GM12878 (cell line): Measurements from ENCODE around the gene ORM2. TPM values are rescaled to one million over a fixed set of nuclear protein-coding genes. Genes with fewer than 3 reads are reported as not detected.
"Not testable (repeated sequence)": the region's sequence is repeated elsewhere in the genome, so short reads cannot be mapped to it uniquely, and the experiment has no call there.

Experiments
- ATAC-seq: fragments of 200-7000 bp; cut with Tn5 transposase; 3 replicates; pipeline ENCODE4 v1.9.1; 2020; ENCODE audit warnings: mild to moderate bottlenecking, moderate library complexity
- BruUV-seq: library from RNA; stranded (reverse); fragments of 400-500 nt; replicated peaks from 2 replicates; lab custom pipeline; 2021; lab: Mats Ljungman, UMichigan
- CTCF ChIA-PET: fragments of 300-600 bp; sonication (Branson Sonifier 250); formaldehyde crosslinking; extraction: SDS; loops from one replicate; lab custom pipeline; 2021; ENCODE audit warnings: inconsistent platforms; lab: Yijun Ruan, JAX
- POLR2A ChIA-PET: fragments of 350-600 bp; formaldehyde crosslinking; extraction: SDS; loops from one replicate; lab custom pipeline; 2021; ENCODE audit warnings: inconsistent platforms; lab: Charles Lee
- RAD21 ChIA-PET: fragments of 300-600 bp; sonication (Branson Sonifier 250); formaldehyde crosslinking; loops from one replicate; lab custom pipeline; 2023; ENCODE audit warnings: antibody characterized with exemption; ENCODE audit not compliant: unreplicated experiment; lab: Charles Lee
- SMC1A ChIA-PET: fragments of 300-600 bp; sonication (Branson Sonifier 250); formaldehyde crosslinking; loops from one replicate; lab custom pipeline; 2023; ENCODE audit not compliant: unreplicated experiment, uncharacterized antibody; lab: Charles Lee
- DNase-seq: peaks from one replicate; pipeline ENCODE4 v3.0.0-alpha.2; 2011; ENCODE audit warnings: low read depth, low spot score
- FAIRE-seq: peaks from 3 replicates; lab custom pipeline; 2011; peaks lifted over from hg19 to GRCh38; lab: Jason Lieb, UNC
- H2AFZ ChIP-seq: 2 replicates; pipeline ENCODE4 v1.6.0; 2011; ENCODE audit warnings: low read depth, low read length, control low read depth; ENCODE audit not compliant: control insufficient read depth
- H3K27ac ChIP-seq: 2 replicates; pipeline ENCODE4 v1.5.1; 2011; ENCODE audit warnings: control low read depth; ENCODE audit not compliant: control insufficient read depth, insufficient read depth
- H3K27me3 ChIP-seq, 2 experiments: replicated peaks in 1 of 2; 2 replicates each; pipeline versions ENCODE4 v1.6.0 to v1.6.1; 2011; ENCODE audit warnings: low read length in 1 of 2; ENCODE audit not compliant: control insufficient read depth in 2 of 2, insufficient read depth in 2 of 2
- H3K36me3 ChIP-seq, 2 experiments: 2 replicates each; pipeline ENCODE4 v1.5.1; 2011; ENCODE audit warnings: low read length in 1 of 2; ENCODE audit not compliant: control insufficient read depth in 2 of 2, insufficient read depth in 2 of 2
- H3K4me1 ChIP-seq: 2 replicates; pipeline ENCODE4 v1.6.1; 2011; ENCODE audit warnings: mild to moderate bottlenecking, low read length, moderate library complexity, mixed read lengths; ENCODE audit not compliant: control insufficient read depth, insufficient read depth
- H3K4me2 ChIP-seq: 2 replicates; pipeline ENCODE4 v1.6.0; 2011; ENCODE audit warnings: control low read depth; ENCODE audit not compliant: control insufficient read depth, insufficient read depth
- H3K4me3 ChIP-seq: fragments of 200-600 bp; sonication (generic); 2 replicates; pipeline ENCODE4 v1.5.1; 2016
- H3K79me2 ChIP-seq: 2 replicates; pipeline ENCODE4 v1.6.0; 2011; ENCODE audit warnings: low read length; ENCODE audit not compliant: control insufficient read depth, insufficient read depth
- H3K9ac ChIP-seq: 2 replicates; pipeline ENCODE4 v1.8.0; 2011; ENCODE audit warnings: low read length, control low read depth, mixed read lengths; ENCODE audit not compliant: control insufficient read depth, insufficient read depth
- H3K9me3 ChIP-seq: replicated peaks from 3 replicates; pipeline ENCODE4 v1.5.1; 2011; ENCODE audit warnings: mild to moderate bottlenecking, low read length; ENCODE audit not compliant: control insufficient read depth, insufficient read depth
- H4K20me1 ChIP-seq: 2 replicates; pipeline ENCODE4 v1.6.0; 2011; ENCODE audit not compliant: control insufficient read depth, insufficient read depth
- EP300 ChIP-seq, 2 experiments: fragments of 150-350 bp in 1 of 2; IDR thresholded peaks; 2 replicates each; pipeline ENCODE4 v1.6.1; 2011 to 2012; ENCODE audit warnings: low read depth in 2 of 2, low read length in 2 of 2, borderline replicate concordance in 1 of 2, improper control_type of control experiment in 1 of 2, inconsistent platforms in 1 of 2; ENCODE audit not compliant: control insufficient read depth in 1 of 2
- KAT2A ChIP-seq: conservative IDR thresholded peaks from 2 replicates; pipeline ENCODE4 v1.6.1; 2011; ENCODE audit warnings: low read depth, low read length; ENCODE audit not compliant: control insufficient read depth
- NFYA ChIP-seq: IDR thresholded peaks from 2 replicates; pipeline ENCODE4 v1.6.1; 2011; ENCODE audit warnings: low read depth, mild to moderate bottlenecking, low read length, improper control_type of control experiment, borderline replicate concordance
- RELA ChIP-seq: fragments of 450-650 bp; IDR thresholded peaks from 2 replicates; pipeline ENCODE4 v1.8.0; 2014; ENCODE audit warnings: borderline replicate concordance; ENCODE audit not compliant: partially characterized antibody
- WGBS: methylation state at CpG from one replicate; pipeline ENCODE4 v1.1.6; 2016; ENCODE audit warnings: low lambda C conversion rate; ENCODE audit not compliant: insufficient replicate concordance, insufficient coverage; ENCODE audit errors: missing lambda C conversion rate; 5-methylcytosine and 5-hydroxymethylcytosine counted together
- in situ Hi-C: fragments of 300-500 bp; cut with MboI; formaldehyde crosslinking; loops from 9 replicates; pipeline ENCODE4 v1.14.3; 2018; ENCODE audit warnings: mixed read lengths
- intact Hi-C: fragments of 100-400 bp; cut with micrococcal nuclease; formaldehyde crosslinking; loops from one replicate; pipeline ENCODE4 v1.14.2; 2022; ENCODE audit not compliant: unreplicated experiment
- polyA plus RNA-seq, 11 experiments: library from polyadenylated mRNA; depleted of rRNA in 4 of 11; unstranded in 6 of 11; stranded (reverse) in 5 of 11; fragments of >200 nt; fragmentation: Nextera tagmentation in 4 of 11; fragmentation: Illumina TruSeq in 1 of 11; extraction: Ambion mirVana in 4 of 11; extraction: Trizol in 1 of 11; gene quantifications; 1 replicate in 1 of 11; 2 replicates in 10 of 11; pipeline versions ENCODE4 v1.2.1 to v1.2.3, GENCODE V29; 2011 to 2016; ENCODE audit warnings: inconsistent platforms in 2 of 11, missing spikeins in 2 of 11, low read depth in 1 of 11
- total RNA-seq, 4 experiments: library from RNA; depleted of rRNA in 3 of 4; stranded (reverse); fragments of >200 nt in 3 of 4; fragmentation: Illumina TruSeq in 1 of 4; extraction: Trizol in 1 of 4; gene quantifications; 2 replicates each; pipeline versions ENCODE4 v1.2.1 to v1.2.3, GENCODE V29; 2013 to 2021
- TF ChIP-seq, protein P1 (sequence below): fragments of 450-650 bp; IDR thresholded peaks from 2 replicates; pipeline ENCODE4 v1.6.1; 2017; ENCODE audit warnings: mild to moderate bottlenecking, low read depth, inconsistent platforms; ENCODE audit not compliant: poor library complexity, severe bottlenecking

Gene ORM2
- total and polyA plus RNA-seq, 10 of the 15 experiments (the other 5 are each of a cell fraction or from before 2014, with no cell fraction given): 0.64 TPM; not detected in 9

DNA sequence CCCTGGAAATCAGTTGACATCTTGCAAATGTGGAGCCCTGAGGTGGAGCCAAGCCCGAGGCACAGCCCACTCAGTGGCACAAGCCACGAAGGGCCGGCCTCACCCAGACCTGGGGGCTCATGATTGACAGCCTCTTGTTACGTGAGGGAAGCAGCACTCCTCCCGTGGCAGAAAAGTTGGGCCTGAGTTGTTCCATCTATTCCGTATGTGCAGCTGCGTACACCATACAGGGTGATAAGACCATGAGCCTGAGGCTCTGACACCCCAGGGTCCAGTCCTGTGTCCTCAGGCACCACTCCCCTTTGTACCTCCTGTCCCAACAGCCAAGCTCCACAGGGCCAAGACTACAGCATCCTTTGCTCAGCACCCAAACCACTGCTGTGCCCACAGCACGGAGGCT lies 1.9 kb upstream of the ORM2 start:
- WGBS: 56% methylated on average over 8 of the region's 8 CpGs
- intact Hi-C loops (no loop called here), in situ Hi-C loops (no loop called here)
- Histone ChIP-seq H3K4me1 (no peaks in the 10 kb centered on the region), H3K36me3 (no peaks in the 10 kb centered on the region), H4K20me1 (no peaks in the 10 kb centered on the region), H3K9ac (no peak overlapping the region), H3K4me3 (no peak overlapping the region), H3K9me3 (no peaks in the 10 kb centered on the region; the same call in 2 of the 3 replicates), H3K79me2 (no peaks in the 10 kb centered on the region), H2AFZ (no peak overlapping the region), H3K27me3 (no peaks in the 10 kb centered on the region), H3K4me2 (no peak overlapping the region), H3K27ac (no peak overlapping the region)
- DNase-seq (no peak), FAIRE-seq (no peak), ATAC-seq (no peak)
- ChIA-PET RAD21 (no interaction called here), SMC1A (no interaction called here), CTCF (no interaction called here), POLR2A (no interaction called here)
- TF ChIP-seq NFYA: no peak
- no peak for TF ChIP-seq KAT2A
- TF ChIP-seq, protein P1, sequence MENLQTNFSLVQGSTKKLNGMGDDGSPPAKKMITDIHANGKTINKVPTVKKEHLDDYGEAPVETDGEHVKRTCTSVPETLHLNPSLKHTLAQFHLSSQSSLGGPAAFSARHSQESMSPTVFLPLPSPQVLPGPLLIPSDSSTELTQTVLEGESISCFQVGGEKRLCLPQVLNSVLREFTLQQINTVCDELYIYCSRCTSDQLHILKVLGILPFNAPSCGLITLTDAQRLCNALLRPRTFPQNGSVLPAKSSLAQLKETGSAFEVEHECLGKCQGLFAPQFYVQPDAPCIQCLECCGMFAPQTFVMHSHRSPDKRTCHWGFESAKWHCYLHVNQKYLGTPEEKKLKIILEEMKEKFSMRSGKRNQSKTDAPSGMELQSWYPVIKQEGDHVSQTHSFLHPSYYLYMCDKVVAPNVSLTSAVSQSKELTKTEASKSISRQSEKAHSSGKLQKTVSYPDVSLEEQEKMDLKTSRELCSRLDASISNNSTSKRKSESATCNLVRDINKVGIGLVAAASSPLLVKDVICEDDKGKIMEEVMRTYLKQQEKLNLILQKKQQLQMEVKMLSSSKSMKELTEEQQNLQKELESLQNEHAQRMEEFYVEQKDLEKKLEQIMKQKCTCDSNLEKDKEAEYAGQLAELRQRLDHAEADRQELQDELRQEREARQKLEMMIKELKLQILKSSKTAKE: no peak
- TF ChIP-seq EP300 (IDR thresholded peaks at IDR 0.05; ENCODE audit: borderline replicate concordance in 1 of 2, control insufficient read depth in 1 of 2, low read depth in 2 of 2, low read length in 2 of 2): no peak
- TF ChIP-seq RELA: no peak
- no TSS peak for BruUV-seq

DNA sequence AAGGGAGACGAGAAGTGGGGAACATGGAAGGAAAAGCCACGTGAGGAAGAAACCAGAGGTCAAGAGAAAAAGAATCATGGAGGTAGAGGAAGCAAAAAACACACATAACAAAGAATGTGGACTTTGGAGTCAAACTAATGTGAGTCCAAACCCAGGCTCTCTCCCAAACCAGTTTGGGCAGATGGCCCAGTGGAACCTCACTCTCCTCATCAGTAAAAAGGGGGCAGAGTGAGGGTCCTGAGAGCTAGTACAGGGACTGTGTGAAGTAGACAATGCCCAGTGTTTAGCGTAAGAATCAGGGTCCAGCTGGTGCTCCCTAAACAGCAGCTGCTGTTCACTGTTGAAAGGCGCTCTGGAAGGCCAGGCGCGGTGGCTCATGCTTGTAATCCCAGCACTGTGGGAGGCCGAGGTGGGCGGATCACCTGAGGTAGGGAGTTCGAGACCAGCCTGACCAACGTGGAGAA lies 1.3 kb upstream of the ORM2 start:
- 57% methylated on average over 8 of the region's 10 CpGs for WGBS
- ATAC-seq, H3K27me3 ChIP-seq, H3K4me1 ChIP-seq, H4K20me1 ChIP-seq, POLR2A ChIA-PET, SMC1A ChIA-PET, FAIRE-seq, H3K27ac ChIP-seq, in situ Hi-C loops, DNase-seq, H3K9ac ChIP-seq, H3K36me3 ChIP-seq, H3K9me3 ChIP-seq, BruUV-seq, intact Hi-C loops, CTCF ChIA-PET, H3K4me2 ChIP-seq, H3K79me2 ChIP-seq, H2AFZ ChIP-seq, H3K4me3 ChIP-seq, RAD21 ChIA-PET: not testable (repeated sequence)

DNA sequence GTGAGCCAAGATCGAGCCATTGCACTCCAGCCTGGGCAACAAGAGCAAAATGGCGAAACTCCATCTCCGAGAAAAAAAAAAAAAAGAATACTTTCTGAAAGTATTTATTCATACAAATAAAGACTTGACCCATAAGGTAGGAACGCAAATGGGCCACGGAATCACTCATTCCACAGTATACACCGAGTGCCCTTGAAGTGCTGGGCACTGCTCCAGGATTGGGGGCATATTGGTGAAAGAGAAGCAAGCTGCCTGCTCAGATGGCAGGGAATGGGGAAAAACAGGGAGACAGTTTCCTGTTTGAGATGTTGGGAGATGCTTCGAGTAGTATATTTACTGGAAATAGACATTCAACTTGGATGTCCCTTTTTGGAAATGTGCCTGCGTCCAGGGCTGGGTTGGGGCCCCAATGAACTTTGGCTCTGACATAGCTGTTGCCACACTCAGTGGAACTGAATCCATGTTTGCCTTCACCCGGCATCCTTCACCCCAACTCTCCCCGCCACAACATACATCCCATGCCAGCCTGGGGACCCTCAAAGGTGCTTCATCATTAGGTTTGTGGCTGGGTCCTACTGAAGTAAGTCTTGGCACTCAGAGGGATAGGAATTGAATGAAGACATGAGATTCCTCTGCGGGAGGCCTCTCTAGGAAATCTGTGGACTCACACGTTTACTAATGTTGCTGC lies 588 bp upstream of the ORM2 start:
- POLR2A ChIA-PET, H3K4me3 ChIP-seq, H3K9me3 ChIP-seq, H4K20me1 ChIP-seq, H3K4me1 ChIP-seq, RAD21 ChIA-PET, CTCF ChIA-PET, intact Hi-C loops, FAIRE-seq, BruUV-seq, H3K9ac ChIP-seq, SMC1A ChIA-PET, H3K27me3 ChIP-seq, H3K36me3 ChIP-seq, H3K79me2 ChIP-seq, H2AFZ ChIP-seq, H3K27ac ChIP-seq, in situ Hi-C loops, ATAC-seq, H3K4me2 ChIP-seq, DNase-seq: not testable (repeated sequence)
- WGBS: 54% methylated on average over 8 of the region's 12 CpGs
